Activated CD4-positive, alpha-beta memory T cell treated with anti-CD3 and anti-CD28 coated beads for 36 hours (primary cell): ENCODE results near the gene PREX1. TPM values are rescaled to one million over a fixed set of nuclear protein-coding genes. Genes with fewer than 3 reads are reported as not detected.
"Not testable (repeated sequence)": the region's sequence is repeated elsewhere in the genome, so short reads cannot be mapped to it uniquely, and the experiment has no call there.

ENCODE experiments used
- CTCF ChIA-PET: fragments of 350-600 bp; sonication (Branson Sonifier 250); formaldehyde crosslinking; loops from one replicate; lab custom pipeline; 2021; ENCODE audit warnings: antibody characterized with exemption, inconsistent platforms; lab: Charles Lee
- POLR2A ChIA-PET: fragments of 350-600 bp; sonication (Branson Sonifier 250); formaldehyde crosslinking; loops from one replicate; lab custom pipeline; 2021; ENCODE audit warnings: antibody characterized with exemption; lab: Charles Lee
- DNase-seq: peaks from one replicate; pipeline ENCODE4 v3.0.0-alpha.2; 2020
- H3K27ac Mint-ChIP-seq: one replicate; pipeline ENCODE4 v1.8.0; 2021; ENCODE audit warnings: mixed read lengths
- H3K27me3 Mint-ChIP-seq: one replicate; pipeline ENCODE4 v1.8.0; 2021; ENCODE audit warnings: mixed read lengths
- H3K36me3 Mint-ChIP-seq: one replicate; pipeline ENCODE4 v1.8.0; 2021; ENCODE audit warnings: mixed read lengths
- H3K4me1 Mint-ChIP-seq: one replicate; pipeline ENCODE4 v1.8.0; 2021; ENCODE audit warnings: low read depth, mixed read lengths
- H3K4me3 Mint-ChIP-seq: one replicate; pipeline ENCODE4 v1.8.0; 2021; ENCODE audit warnings: mild to moderate bottlenecking, mixed read lengths
- H3K9me3 Mint-ChIP-seq: one replicate; pipeline ENCODE4 v1.8.0; 2021; ENCODE audit warnings: mixed read lengths
- intact Hi-C: fragments of 100-400 bp; cut with micrococcal nuclease; formaldehyde crosslinking; loops from one replicate; pipeline ENCODE4 v1.15.1; 2023
- total RNA-seq, 2 experiments: library from RNA; stranded (reverse); gene quantifications; one replicate each; pipeline ENCODE4 v1.2.3, GENCODE V29; 2021

PREX1 gene
- total RNA-seq, 2 experiments from 2014 or later, result 91.5 to 92.8 TPM

- ChIA-PET POLR2A (interaction anchor here (2.5 to 3.5 kb wide), 2 partner anchors 11 to 19 kb away, joined by 8 to 11 read pairs; no protein-coding TSS in a partner anchor), CTCF (interaction anchor here (0.7 kb wide), 1 partner anchor 18 kb away, joined by 5 read pairs; no protein-coding TSS in a partner anchor)
- H3K4me3 Mint-ChIP-seq, result no peak overlapping the region
- no peaks in the 10 kb centered on the region for H3K27me3 Mint-ChIP-seq
- H3K4me1 Mint-ChIP-seq, result peaks cover 82% of the 10 kb centered on the region
- intact Hi-C loops, result no loop called here
- H3K36me3 Mint-ChIP-seq, result peaks cover 47% of the 10 kb centered on the region
- peak overlapping the region; percentile 97 for H3K27ac Mint-ChIP-seq
- DNase-seq, result no peak
- peaks cover 20% of the 10 kb centered on the region for H3K9me3 Mint-ChIP-seq
Measured at GRCh38 chr20:48758206-48758820, 69.5 kb downstream of the PREX1 start.

- peaks cover 85% of the 10 kb centered on the region for H3K4me1 Mint-ChIP-seq
- CTCF ChIA-PET, result interaction anchor here (1.1 kb wide), 1 partner anchor 18 kb away, joined by 5 read pairs; no protein-coding TSS in a partner anchor
- H3K27ac Mint-ChIP-seq, result peak overlapping the region; percentile 60
- peak; percentile 51 for DNase-seq
- H3K27me3 Mint-ChIP-seq, intact Hi-C loops, POLR2A ChIA-PET: not testable (repeated sequence)
- H3K36me3 Mint-ChIP-seq, result peaks cover 51% of the 10 kb centered on the region
- peaks cover 20% of the 10 kb centered on the region for H3K9me3 Mint-ChIP-seq
- H3K4me3 Mint-ChIP-seq, result peak overlapping the region; percentile 40
Measured at GRCh38 chr20:48756774-48757173, 71.0 kb downstream of the PREX1 start.

DNA sequence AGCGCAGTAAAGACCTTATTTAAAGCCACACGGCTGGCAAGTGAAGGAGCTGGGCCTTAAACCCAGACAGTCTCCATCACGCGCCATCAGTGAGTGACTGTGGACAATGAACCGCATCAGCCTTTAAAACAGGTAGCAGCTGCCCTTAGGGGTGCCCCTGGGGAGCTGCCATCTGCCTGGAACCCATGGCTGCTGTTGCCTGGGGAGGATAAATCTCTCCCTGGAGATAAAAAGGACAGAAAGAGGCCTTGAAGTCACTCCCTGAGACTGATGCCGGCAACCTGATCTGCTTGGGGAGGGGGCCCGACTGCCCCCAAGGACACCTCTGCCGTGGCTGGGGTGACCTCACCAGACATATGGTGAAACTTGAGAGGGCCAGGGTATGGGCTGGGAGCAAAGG lies 73.5 kb downstream of the PREX1 start:
- POLR2A ChIA-PET, result interaction anchor here (1.1 to 6.4 kb wide), 2 partner anchors 15 kb away, joined by 3 to 44 read pairs; no protein-coding TSS in a partner anchor
- intact Hi-C loops, result no loop called here
- DNase-seq, result no peak
- peaks cover 49% of the 10 kb centered on the region for H3K36me3 Mint-ChIP-seq
- no peaks in the 10 kb centered on the region for H3K27me3 Mint-ChIP-seq
- no peak overlapping the region for H3K4me3 Mint-ChIP-seq
- peaks cover 20% of the 10 kb centered on the region for H3K9me3 Mint-ChIP-seq
- H3K27ac Mint-ChIP-seq, result no peak overlapping the region
- peaks cover 85% of the 10 kb centered on the region for H3K4me1 Mint-ChIP-seq
- CTCF ChIA-PET, result interaction anchor here (1.2 kb wide), 1 partner anchor 97 kb away, joined by 4 read pairs; no protein-coding TSS in a partner anchor

DNA sequence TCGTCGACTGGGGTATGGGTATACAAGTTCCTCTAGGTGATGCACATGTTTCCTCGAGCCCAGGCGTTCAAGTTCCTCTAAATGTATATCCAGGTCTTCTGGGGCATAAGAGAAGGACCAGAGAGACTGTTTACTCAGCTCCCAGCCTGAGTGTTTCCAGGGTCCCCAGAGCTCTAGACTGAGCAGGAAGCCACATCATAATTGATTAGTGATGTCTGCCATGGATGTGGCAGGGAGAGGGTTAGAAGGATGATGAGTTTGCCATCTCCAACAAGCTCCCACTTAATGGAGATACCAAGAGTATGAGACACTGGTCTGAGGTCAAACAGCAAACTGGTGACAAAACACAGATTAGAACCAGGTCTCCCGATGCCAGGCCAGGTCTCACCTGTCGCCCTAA lies 74.8 kb downstream of the PREX1 start:
- ChIA-PET CTCF (no interaction called here), POLR2A (interaction anchor here (6.4 kb wide), 1 partner anchor 13 kb away, joined by 44 read pairs; no protein-coding TSS in a partner anchor)
- Mint-ChIP-seq H3K27ac (peak overlapping the region; percentile 30), H3K9me3 (peaks cover 20% of the 10 kb centered on the region), H3K4me1 (peaks cover 85% of the 10 kb centered on the region), H3K36me3 (peaks cover 45% of the 10 kb centered on the region), H3K27me3 (no peaks in the 10 kb centered on the region), H3K4me3 (no peak overlapping the region)
- DNase-seq, result no peak
- intact Hi-C loops, result no loop called here

GRCh38 chr20:48751871-48752270 lies 75.9 kb downstream of the PREX1 start:
- Mint-ChIP-seq H3K36me3 (peaks cover 36% of the 10 kb centered on the region), H3K27ac (peak overlapping the region; percentile 81), H3K27me3 (no peaks in the 10 kb centered on the region), H3K4me1 (peaks cover 77% of the 10 kb centered on the region), H3K4me3 (peak overlapping the region; percentile 28), H3K9me3 (peaks cover 16% of the 10 kb centered on the region)
- no peak for DNase-seq
- POLR2A ChIA-PET, result interaction anchor here (1.0 to 6.4 kb wide), 3 partner anchors 8 to 75 kb away, joined by 5 to 44 read pairs (median 11); no protein-coding TSS in a partner anchor
- intact Hi-C loops, result no loop called here
- CTCF ChIA-PET, result interaction anchor here (1.2 to 1.9 kb wide), 3 partner anchors 12 to 95 kb away, joined by 3 to 10 read pairs (median 3); no protein-coding TSS in a partner anchor

DNA sequence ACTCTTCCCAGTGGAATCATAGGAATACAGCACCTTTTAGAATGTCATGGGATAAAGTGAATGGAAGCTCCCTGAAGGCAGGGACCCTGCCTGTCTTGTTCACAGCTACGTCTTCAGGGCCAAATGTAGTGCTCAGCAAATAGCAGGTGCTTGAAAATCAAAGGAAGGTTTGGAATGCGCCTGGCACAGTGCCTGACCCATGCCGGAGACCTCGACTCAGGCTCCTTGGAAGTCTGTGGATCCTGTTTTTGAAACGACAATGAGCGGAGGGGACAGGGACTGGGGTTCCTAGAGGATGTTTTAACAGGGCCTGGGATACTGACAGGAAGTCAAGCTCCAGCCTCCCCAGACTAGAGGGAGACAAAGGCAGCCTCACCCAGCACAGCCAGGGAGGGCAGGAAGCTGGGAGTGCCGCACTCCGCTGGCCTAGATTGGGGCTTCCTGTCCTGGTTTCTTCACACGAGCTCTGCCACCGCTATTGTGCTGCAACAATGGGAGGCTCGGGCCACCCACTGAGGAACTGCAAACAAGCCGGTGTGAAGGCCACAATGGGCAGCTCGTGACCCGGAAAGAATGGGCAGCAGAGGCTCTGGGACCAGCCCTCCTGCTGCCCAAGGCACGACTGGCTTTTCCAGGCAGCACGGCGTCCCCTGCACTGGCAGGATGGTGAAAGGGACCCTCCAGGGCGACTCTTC lies 76.7 kb downstream of the PREX1 start:
- Mint-ChIP-seq H3K4me1 (peaks cover 71% of the 10 kb centered on the region), H3K4me3 (peak overlapping the region; percentile 28), H3K27ac (peak overlapping the region; percentile 81), H3K9me3 (peaks cover 11% of the 10 kb centered on the region), H3K27me3 (no peaks in the 10 kb centered on the region), H3K36me3 (peaks cover 30% of the 10 kb centered on the region)
- DNase-seq, result peak; percentile 64
- ChIA-PET CTCF (interaction anchor here (1.2 to 1.9 kb wide), 3 partner anchors 11 to 95 kb away, joined by 3 to 10 read pairs (median 3); no protein-coding TSS in a partner anchor), POLR2A (interaction anchor here (1.0 to 6.4 kb wide), 3 partner anchors 9 to 76 kb away, joined by 5 to 44 read pairs (median 11); no protein-coding TSS in a partner anchor)
- intact Hi-C loops, result no loop called here

DNA sequence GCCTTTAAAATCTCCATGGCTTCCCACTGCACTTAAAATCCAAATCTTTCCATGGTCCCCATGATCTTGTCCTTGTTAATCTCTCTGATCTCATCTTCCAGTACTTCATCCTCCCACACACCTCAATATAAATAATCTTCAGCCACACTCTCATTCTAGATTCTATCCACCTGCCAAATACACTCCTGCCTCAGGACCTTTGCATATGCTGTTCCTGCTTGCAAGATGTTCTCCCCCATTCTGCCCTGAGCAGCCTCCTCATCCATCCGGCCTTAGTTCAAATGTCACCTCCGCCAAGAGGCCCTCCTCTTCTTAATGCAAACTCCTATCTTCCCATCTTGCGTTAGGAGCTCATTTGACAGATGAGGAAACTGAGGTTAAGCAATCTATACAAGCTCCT lies 77.4 kb downstream of the PREX1 start:
- POLR2A ChIA-PET, result interaction anchor here (2.0 to 6.4 kb wide), 2 partner anchors 10 to 11 kb away, joined by 11 to 44 read pairs; no protein-coding TSS in a partner anchor
- Mint-ChIP-seq H3K27ac (peak overlapping the region; percentile 72), H3K4me1 (peaks cover 68% of the 10 kb centered on the region), H3K36me3 (peaks cover 26% of the 10 kb centered on the region), H3K27me3 (no peaks in the 10 kb centered on the region), H3K4me3 (no peak overlapping the region), H3K9me3 (peaks cover 3% of the 10 kb centered on the region)
- CTCF ChIA-PET, result interaction anchor here (0.6 to 1.9 kb wide), 2 partner anchors 11 to 12 kb away, joined by 3 to 10 read pairs; no protein-coding TSS in a partner anchor
- intact Hi-C loops, result no loop called here
- DNase-seq, result no peak

DNA sequence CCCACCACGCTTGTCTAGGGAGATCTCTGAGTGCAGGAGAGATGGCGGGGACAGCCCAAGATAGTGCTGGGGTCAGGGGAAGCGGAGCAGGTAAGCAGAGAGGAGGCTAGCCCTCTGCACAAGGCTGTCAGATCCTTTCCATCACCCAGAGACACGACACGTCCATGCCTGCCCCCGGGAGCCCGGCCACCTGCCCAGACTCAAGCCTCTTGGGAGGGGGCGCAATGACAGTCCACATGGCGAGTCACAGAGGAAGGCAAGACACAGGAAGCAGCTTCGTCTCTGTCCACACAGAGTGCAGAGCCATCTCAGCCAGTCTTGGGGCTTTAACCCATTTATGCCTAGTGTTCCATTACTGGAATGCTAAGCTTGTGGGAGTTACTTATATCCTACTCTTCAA lies 78.4 kb downstream of the PREX1 start:
- peak overlapping the region; percentile 71 for H3K27ac Mint-ChIP-seq
- ChIA-PET POLR2A (interaction anchor here (0.6 to 6.4 kb wide), 2 partner anchors 10 to 19 kb away, joined by 4 to 44 read pairs; no protein-coding TSS in a partner anchor), CTCF (interaction anchor here (0.6 kb wide), 1 partner anchor 13 kb away, joined by 3 read pairs; no protein-coding TSS in a partner anchor)
- DNase-seq, result no peak
- no peaks in the 10 kb centered on the region for H3K9me3 Mint-ChIP-seq
- peaks cover 64% of the 10 kb centered on the region for H3K4me1 Mint-ChIP-seq
- H3K36me3 Mint-ChIP-seq, result peaks cover 19% of the 10 kb centered on the region
- H3K4me3 Mint-ChIP-seq, result no peak overlapping the region
- no peaks in the 10 kb centered on the region for H3K27me3 Mint-ChIP-seq
- intact Hi-C loops, result loop anchor here (1.0 kb wide), 1 partner anchor 10 kb away; no protein-coding TSS in a partner anchor

DNA sequence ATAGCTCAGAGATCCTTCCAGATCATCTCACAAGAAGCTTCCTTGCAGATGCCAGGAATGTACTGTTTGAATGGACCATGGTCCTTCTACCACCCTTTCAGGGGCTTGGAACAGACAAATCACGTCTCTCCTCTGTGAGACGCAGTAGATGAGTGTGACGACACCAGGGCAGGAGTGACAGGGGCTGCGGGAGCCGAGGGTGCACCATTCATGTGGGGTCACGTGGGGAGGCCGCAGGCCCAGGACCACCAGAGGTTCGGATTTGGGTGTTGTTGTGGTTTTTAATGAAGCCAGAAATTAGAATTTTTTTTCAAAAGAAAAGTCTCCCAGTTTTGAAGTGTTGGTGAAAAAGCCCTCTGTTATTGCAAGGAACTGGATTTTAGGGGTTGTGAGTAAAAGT lies 79.2 kb downstream of the PREX1 start:
- no peak for DNase-seq
- Mint-ChIP-seq H3K27ac (peak overlapping the region; percentile 75), H3K4me1 (peaks cover 60% of the 10 kb centered on the region), H3K27me3 (no peaks in the 10 kb centered on the region), H3K4me3 (no peak overlapping the region), H3K9me3 (no peaks in the 10 kb centered on the region), H3K36me3 (peaks cover 18% of the 10 kb centered on the region)
- ChIA-PET CTCF (no interaction called here), POLR2A (interaction anchor here (1.0 kb wide), 1 partner anchor 37 kb away, joined by 6 read pairs; no protein-coding TSS in a partner anchor)
- intact Hi-C loops, result no loop called here

DNA sequence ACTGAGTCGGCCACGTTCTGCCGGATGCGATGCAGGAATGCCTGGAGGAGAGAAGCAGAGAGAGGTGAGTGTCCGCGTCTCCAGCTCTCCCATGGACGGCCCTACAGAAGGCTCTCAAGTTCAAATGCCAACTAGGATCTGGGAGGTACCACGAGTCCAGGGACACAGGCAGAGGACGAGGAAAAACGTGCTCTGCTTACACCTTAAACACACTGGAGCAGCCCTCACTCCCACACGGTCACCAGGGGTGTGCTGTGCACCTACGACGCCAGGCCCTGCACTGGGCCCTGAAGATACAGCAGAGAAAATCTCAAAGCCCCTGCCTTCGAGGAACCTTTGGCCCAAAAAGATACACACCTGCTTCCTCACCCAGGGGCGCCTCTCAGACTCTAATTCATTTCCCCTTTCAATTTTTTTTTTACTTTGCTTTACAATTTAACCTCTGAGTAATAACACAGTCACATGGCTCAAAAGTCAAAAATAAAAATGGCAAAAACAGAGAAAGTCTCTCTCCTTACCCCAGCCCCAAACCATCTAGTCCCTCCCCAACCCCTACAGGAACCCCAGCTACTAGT lies 79.9 kb downstream of the PREX1 start:
- ChIA-PET POLR2A (interaction anchor here (1.0 kb wide), 1 partner anchor 36 kb away, joined by 6 read pairs; no protein-coding TSS in a partner anchor), CTCF (interaction anchor here (0.5 kb wide), 1 partner anchor 83 kb away, joined by 3 read pairs; no protein-coding TSS in a partner anchor)
- Mint-ChIP-seq H3K36me3 (peaks cover 20% of the 10 kb centered on the region), H3K4me3 (no peak overlapping the region), H3K27me3 (no peaks in the 10 kb centered on the region), H3K27ac (peak overlapping the region; percentile 75), H3K4me1 (peaks cover 56% of the 10 kb centered on the region), H3K9me3 (no peaks in the 10 kb centered on the region)
- DNase-seq, result no peak
- intact Hi-C loops, result no loop called here

DNA sequence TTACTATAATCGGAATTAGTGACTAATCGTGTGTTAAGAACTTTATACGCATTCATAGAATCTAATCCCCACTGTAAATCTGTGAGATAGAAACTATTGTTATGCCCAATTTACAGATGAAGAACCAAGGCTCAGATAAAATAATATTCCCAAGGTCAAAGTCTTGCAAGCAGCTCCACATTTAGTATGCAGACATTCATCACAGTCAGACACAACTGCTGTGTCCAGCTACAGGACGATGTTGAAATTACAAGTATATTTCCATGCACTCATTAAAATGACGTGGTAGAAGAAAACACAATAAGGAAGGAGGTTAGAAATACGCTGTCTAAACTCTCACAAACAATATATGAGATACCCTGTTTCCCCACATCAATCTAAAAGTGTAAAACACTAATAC lies 82.5 kb downstream of the PREX1 start:
- H3K27me3 Mint-ChIP-seq, result no peaks in the 10 kb centered on the region
- H3K36me3 Mint-ChIP-seq, result peaks cover 22% of the 10 kb centered on the region
- H3K4me3 Mint-ChIP-seq, result no peak overlapping the region
- DNase-seq, result no peak
- ChIA-PET CTCF (no interaction called here), POLR2A (no interaction called here)
- no peaks in the 10 kb centered on the region for H3K9me3 Mint-ChIP-seq
- H3K27ac Mint-ChIP-seq, result no peak overlapping the region
- intact Hi-C loops, result no loop called here
- peaks cover 37% of the 10 kb centered on the region for H3K4me1 Mint-ChIP-seq
